ENCODE results near the gene RNF4.
"Not testable (repeated sequence)": the region's sequence is repeated elsewhere in the genome, so short reads cannot be mapped to it uniquely, and the experiment has no call there.

The RNF4 gene

DNA sequence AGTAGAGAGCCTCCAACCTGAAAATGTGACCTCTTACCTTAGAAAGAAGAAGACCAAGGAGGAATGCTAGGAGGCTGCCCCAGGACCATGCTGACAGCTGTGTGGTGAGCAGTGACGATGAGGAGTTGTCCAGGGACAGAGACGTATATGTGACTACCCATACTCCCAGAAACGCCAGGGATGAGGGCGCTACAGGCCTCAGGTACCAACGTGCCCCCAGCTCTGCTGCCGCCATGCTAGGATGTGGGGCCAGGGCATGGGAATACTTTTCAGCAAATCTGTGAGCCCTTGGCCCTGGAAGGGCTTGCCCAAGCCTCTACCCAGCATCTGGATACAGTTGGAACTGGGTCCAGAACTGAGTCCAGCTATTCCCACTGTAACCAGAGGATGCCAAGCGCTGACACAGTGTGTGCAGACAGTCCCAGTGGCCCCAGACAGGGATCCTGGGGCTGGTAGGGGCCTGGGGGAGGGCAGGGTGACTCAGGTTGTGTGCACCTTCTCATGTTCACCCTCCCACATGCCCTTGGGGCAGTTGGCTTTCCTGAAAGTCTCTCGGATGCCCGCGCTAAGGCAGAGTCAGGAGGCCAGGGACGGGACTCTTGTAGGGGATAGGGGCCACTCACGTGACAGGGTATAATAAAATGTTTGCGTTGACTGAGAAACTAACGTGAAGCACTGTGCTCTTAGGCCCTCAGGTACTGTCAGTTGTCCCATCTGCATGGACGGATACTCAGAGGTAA, 43.7 kb downstream of the RNF4 start:
- no peak for DNase-seq (ENCODE audit: low read depth)
- H3K4me3 ChIP-seq (ENCODE audit: low read length), result no peak overlapping the region
- no peak for TF ChIP-seq CTCF (conservative IDR thresholded peaks at IDR 0.05; ENCODE audit: low read length)

GRCh38 chr4:2514193-2514592, 45.3 kb downstream of the RNF4 start:
- H3K4me3 ChIP-seq (ENCODE audit: low read length); DNase-seq (ENCODE audit: low read depth): not testable (repeated sequence)

- not testable (repeated sequence) for DNase-seq (ENCODE audit: low read depth); H3K4me3 ChIP-seq (ENCODE audit: low read length)
Measured at GRCh38 chr4:2514944-2515343, 46.0 kb downstream of the RNF4 start.

DNA sequence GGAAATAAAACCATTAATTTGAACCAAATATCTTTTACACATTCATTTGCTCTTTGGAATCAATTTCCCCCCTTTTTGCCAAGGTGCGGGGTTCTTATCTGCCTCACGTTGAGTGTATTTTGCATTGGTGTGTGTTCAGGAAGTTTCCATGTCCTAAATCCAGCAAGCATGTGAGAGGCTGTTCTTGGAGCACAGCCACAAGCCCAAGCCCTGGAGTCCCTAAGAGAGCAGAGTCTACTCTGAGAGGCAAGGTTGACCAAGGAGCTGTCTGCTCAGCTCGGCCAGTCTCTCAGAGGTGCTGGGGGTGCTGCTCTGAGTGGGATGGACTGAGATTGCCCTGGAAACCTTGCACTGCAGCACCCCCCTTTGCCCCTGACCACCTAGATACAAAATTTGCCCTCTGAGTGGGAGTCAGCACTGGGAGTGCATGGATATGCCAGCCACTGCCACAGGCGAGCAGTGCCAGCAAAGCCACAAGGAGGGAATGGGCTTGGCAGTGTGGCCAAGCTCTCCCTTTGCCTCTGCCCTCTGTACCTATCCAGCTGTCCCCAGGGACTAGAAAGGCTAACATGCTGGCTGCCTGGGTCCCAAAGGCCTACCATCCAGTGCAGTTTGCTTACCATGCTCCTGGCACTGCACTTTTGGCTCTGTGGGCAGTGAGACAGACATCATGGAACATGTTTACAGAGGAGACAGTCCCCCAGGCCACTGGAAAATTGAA, 47.1 kb downstream of the RNF4 start:
- no peak for TF ChIP-seq CTCF (conservative IDR thresholded peaks at IDR 0.05; ENCODE audit: low read length)
- DNase-seq (ENCODE audit: low read depth), result no peak
- H3K4me3 ChIP-seq (ENCODE audit: low read length), result no peak overlapping the region

- TF ChIP-seq CTCF (conservative IDR thresholded peaks at IDR 0.05; ENCODE audit: low read length), result no peak
- H3K4me3 ChIP-seq (ENCODE audit: low read length), result no peak overlapping the region
- no peak for DNase-seq (ENCODE audit: low read depth)
Measured at GRCh38 chr4:2516635-2517034, 47.7 kb downstream of the RNF4 start.

- no peak for TF ChIP-seq CTCF (conservative IDR thresholded peaks at IDR 0.05; ENCODE audit: low read length)
Measured at GRCh38 chr4:2526559-2526958, 57.7 kb downstream of the RNF4 start.

DNA sequence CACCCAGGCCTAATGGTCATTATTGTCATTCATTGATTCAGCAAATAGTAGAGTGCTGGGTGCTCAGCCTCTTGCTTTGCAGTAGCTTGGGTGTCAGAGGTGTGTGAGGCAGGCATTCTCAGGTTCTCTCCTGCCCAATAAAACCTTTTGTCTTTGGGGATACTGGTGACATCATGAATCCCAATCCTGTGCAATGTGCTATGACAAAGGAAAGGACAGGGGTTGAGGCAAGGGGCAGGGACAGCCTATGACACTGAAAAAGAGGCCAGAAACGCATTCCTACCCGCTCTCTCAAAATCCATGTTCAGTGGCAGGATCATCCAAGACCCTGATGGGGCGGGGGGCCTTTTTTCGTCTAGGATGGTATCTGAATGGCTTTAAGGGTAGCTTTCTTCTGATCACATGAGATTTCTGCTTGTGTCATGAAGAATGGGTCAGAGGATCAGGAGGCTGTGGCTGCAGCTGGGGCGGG, 66.0 kb downstream of the RNF4 start:
- DNase-seq (ENCODE audit: low read depth), result no peak
- no peak for TF ChIP-seq CTCF (conservative IDR thresholded peaks at IDR 0.05; ENCODE audit: low read length)
- H3K4me3 ChIP-seq (ENCODE audit: low read length), result peak overlapping the region; percentile 75

More at GRCh38 chr4:2526559-2526958, 57.7 kb downstream of the RNF4 start:
- H3K4me3 ChIP-seq (ENCODE audit: low read length), result no peak overlapping the region
- DNase-seq (ENCODE audit: low read depth), result no peak

Measured in AG10803 (cell line).